HEK293 (cell line): ENCODE results near the gene SPACDR.
A peak's percentile ranks its signal among the peaks of the same experiment; 100 is the strongest.

Source experiments
- CTCF ChIA-PET: fragments of 350-600 bp; formaldehyde crosslinking; extraction: SDS; loops from one replicate; lab custom pipeline; 2021; ENCODE audit warnings: antibody characterized with exemption; lab: Yijun Ruan, JAX
- POLR2A ChIA-PET: fragments of 300-600 bp; formaldehyde crosslinking; extraction: SDS; loops from one replicate; lab custom pipeline; 2020; ENCODE audit warnings: antibody characterized with exemption, inconsistent platforms; lab: Yijun Ruan, JAX
- H3K27ac ChIP-seq: fragments of 200-500 bp; sonication (Bioruptor generic); 2 replicates; pipeline ENCODE4 v1.5.1; 2014; ENCODE audit warnings: low read depth, low read length, control low read depth, inconsistent platforms; ENCODE audit errors: extremely low read depth
- H3K36me3 ChIP-seq, 2 experiments: fragments of 200-500 bp in 1 of 2; sonication (Bioruptor generic) in 1 of 2; 1 replicate in 1 of 2; 2 replicates in 1 of 2; pipeline ENCODE4 v1.5.1; 2014 to 2017; ENCODE audit warnings: inconsistent platforms in 2 of 2, low read length in 2 of 2; ENCODE audit not compliant: control insufficient read depth in 2 of 2, insufficient read depth in 1 of 2
- H3K4me1 ChIP-seq: fragments of 200-500 bp; sonication (Bioruptor generic); 2 replicates; pipeline ENCODE4 v1.5.1; 2014; ENCODE audit warnings: mild to moderate bottlenecking, low read length, inconsistent platforms; ENCODE audit not compliant: control insufficient read depth, insufficient read depth
- H3K4me3 ChIP-seq: 2 replicates; pipeline ENCODE4 v1.5.1; 2011; ENCODE audit warnings: low read depth, mild to moderate bottlenecking, control low read depth, low read length, moderate library complexity
- H3K9me3 ChIP-seq: fragments of 200-500 bp; sonication (Bioruptor generic); 2 replicates; pipeline ENCODE4 v1.5.1; 2014; ENCODE audit warnings: low read depth, low read length, inconsistent platforms; ENCODE audit not compliant: control insufficient read depth, insufficient read depth
- AEBP2 ChIP-seq: fragments of 450-650 bp; formaldehyde crosslinking; IDR thresholded peaks from 2 replicates; pipeline ENCODE4 v1.5.1; 2016; ENCODE audit warnings: missing biosample characterization, missing genetic modification characterization, borderline replicate concordance
- BCL11A ChIP-seq: fragments of 450-650 bp; formaldehyde crosslinking; IDR thresholded peaks from 2 replicates; pipeline ENCODE4 v1.5.1; 2016; ENCODE audit warnings: low read depth, missing biosample characterization, missing genetic modification characterization
- EGR2 ChIP-seq: fragments of 450-650 bp; formaldehyde crosslinking; IDR thresholded peaks from 2 replicates; pipeline ENCODE4 v1.5.1; 2016; ENCODE audit warnings: low read depth, missing biosample characterization, missing genetic modification characterization
- GLIS1 ChIP-seq: fragments of 450-650 bp; formaldehyde crosslinking; IDR thresholded peaks from 2 replicates; pipeline ENCODE4 v1.5.1; 2016; ENCODE audit warnings: missing biosample characterization, missing genetic modification characterization
- SP2 ChIP-seq: fragments of 450-650 bp; formaldehyde crosslinking; IDR thresholded peaks from 2 replicates; pipeline ENCODE4 v1.5.1; 2016; ENCODE audit warnings: missing biosample characterization, missing genetic modification characterization
- SP7 ChIP-seq: fragments of 450-650 bp; formaldehyde crosslinking; IDR thresholded peaks from 2 replicates; pipeline ENCODE4 v1.5.1; 2016; ENCODE audit warnings: missing biosample characterization, missing genetic modification characterization
- ZEB2 ChIP-seq: fragments of 450-650 bp; formaldehyde crosslinking; IDR thresholded peaks from 2 replicates; pipeline ENCODE4 v1.5.1; 2016; ENCODE audit warnings: missing biosample characterization, missing genetic modification characterization
- ZNF121 ChIP-seq: fragments of 450-650 bp; formaldehyde crosslinking; IDR thresholded peaks from 2 replicates; pipeline ENCODE4 v1.5.1; 2016; ENCODE audit warnings: missing biosample characterization, missing genetic modification characterization
- ZNF23 ChIP-seq: fragments of 450-650 bp; formaldehyde crosslinking; IDR thresholded peaks from 2 replicates; pipeline ENCODE4 v1.5.1; 2016; ENCODE audit warnings: missing biosample characterization, missing genetic modification characterization, borderline replicate concordance
- ZNF335 ChIP-seq: fragments of 450-650 bp; formaldehyde crosslinking; conservative IDR thresholded peaks from 2 replicates; pipeline ENCODE4 v1.5.1; 2016; ENCODE audit warnings: missing biosample characterization, missing genetic modification characterization
- ZNF423 ChIP-seq: fragments of 450-650 bp; formaldehyde crosslinking; IDR thresholded peaks from 2 replicates; pipeline ENCODE4 v1.5.1; 2016; ENCODE audit warnings: missing biosample characterization, missing genetic modification characterization
- ZNF600 ChIP-seq: fragments of 450-650 bp; formaldehyde crosslinking; IDR thresholded peaks from 2 replicates; pipeline ENCODE4 v1.5.1; 2016; ENCODE audit warnings: missing biosample characterization, missing genetic modification characterization
- ZNF624 ChIP-seq: fragments of 450-650 bp; formaldehyde crosslinking; IDR thresholded peaks from 2 replicates; pipeline ENCODE4 v1.5.1; 2017; ENCODE audit warnings: missing biosample characterization, missing genetic modification characterization
- ZNF792 ChIP-seq: fragments of 450-650 bp; formaldehyde crosslinking; IDR thresholded peaks from 2 replicates; pipeline ENCODE4 v1.5.1; 2016; ENCODE audit warnings: missing biosample characterization, missing genetic modification characterization
- ZSCAN23 ChIP-seq: fragments of 450-650 bp; formaldehyde crosslinking; IDR thresholded peaks from 2 replicates; pipeline ENCODE4 v1.5.1; 2016; ENCODE audit warnings: missing biosample characterization, missing genetic modification characterization
- TF ChIP-seq, protein P1 (sequence below): IDR thresholded peaks from 2 replicates; pipeline ENCODE4 v1.6.1; 2011; ENCODE audit warnings: mild to moderate bottlenecking, low read depth, low read length, borderline replicate concordance
- TF ChIP-seq, protein P2 (sequence below): fragments of 450-650 bp; formaldehyde crosslinking; IDR thresholded peaks from 2 replicates; pipeline ENCODE4 v1.5.1; 2017; ENCODE audit warnings: missing biosample characterization, missing genetic modification characterization
- TF ChIP-seq, protein P3 (sequence below): fragments of 450-650 bp; formaldehyde crosslinking; conservative IDR thresholded peaks from 2 replicates; pipeline ENCODE4 v1.5.1; 2016; ENCODE audit warnings: low read depth, missing biosample characterization, missing genetic modification characterization
- TF ChIP-seq, protein P4 (sequence below): fragments of 450-650 bp; formaldehyde crosslinking; IDR thresholded peaks from 2 replicates; pipeline ENCODE4 v1.5.1; 2016; ENCODE audit warnings: missing biosample characterization, missing genetic modification characterization
- TF ChIP-seq, protein P5 (sequence below): fragments of 450-650 bp; formaldehyde crosslinking; IDR thresholded peaks from 2 replicates; pipeline ENCODE4 v1.5.1; 2016; ENCODE audit warnings: missing biosample characterization, missing genetic modification characterization

The SPACDR gene

DNA sequence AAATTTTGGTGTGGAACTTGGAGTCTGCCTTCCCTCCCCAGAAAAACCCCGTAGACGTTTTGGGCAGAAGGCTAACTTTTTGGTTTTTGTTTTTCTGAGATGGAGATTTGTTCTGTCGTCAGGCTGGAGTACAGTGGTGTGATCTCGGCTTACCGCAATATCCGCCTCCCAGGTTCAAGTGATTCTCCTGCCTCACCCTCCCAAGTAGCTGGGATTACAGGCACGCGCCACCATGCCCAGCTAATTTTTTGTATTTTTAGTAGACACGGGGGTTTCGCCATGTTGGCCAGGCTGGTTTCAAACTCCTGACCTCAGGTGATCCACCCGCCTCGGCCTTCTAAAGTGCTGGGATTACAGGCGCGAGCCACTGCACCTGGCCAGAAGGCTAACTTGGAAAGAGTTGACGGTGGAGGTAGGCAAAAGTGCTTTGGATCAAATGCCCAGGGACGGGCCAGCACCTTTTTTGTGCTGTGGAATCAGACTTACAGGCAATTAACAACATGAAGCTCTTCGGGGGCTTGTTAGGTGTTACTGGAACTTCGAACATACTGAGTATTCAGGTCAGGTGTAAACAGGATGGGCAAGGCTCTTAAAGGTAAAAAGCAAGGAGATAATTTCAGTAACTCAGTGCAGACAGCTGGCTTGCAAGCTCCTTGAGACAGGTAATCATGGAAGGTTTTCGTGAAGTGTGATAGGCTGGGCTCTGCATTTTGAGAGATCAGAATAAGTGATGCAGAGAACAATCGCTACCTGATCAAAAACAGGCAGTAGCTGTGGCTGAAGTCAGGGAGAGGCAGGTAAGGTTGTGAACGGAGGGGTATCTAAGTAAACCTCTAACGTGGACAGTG is 29.5 kb downstream of the SPACDR start (continued):
- TF ChIP-seq, protein P1, sequence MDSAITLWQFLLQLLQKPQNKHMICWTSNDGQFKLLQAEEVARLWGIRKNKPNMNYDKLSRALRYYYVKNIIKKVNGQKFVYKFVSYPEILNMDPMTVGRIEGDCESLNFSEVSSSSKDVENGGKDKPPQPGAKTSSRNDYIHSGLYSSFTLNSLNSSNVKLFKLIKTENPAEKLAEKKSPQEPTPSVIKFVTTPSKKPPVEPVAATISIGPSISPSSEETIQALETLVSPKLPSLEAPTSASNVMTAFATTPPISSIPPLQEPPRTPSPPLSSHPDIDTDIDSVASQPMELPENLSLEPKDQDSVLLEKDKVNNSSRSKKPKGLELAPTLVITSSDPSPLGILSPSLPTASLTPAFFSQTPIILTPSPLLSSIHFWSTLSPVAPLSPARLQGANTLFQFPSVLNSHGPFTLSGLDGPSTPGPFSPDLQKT: no peak
- TF ChIP-seq, protein P2, sequence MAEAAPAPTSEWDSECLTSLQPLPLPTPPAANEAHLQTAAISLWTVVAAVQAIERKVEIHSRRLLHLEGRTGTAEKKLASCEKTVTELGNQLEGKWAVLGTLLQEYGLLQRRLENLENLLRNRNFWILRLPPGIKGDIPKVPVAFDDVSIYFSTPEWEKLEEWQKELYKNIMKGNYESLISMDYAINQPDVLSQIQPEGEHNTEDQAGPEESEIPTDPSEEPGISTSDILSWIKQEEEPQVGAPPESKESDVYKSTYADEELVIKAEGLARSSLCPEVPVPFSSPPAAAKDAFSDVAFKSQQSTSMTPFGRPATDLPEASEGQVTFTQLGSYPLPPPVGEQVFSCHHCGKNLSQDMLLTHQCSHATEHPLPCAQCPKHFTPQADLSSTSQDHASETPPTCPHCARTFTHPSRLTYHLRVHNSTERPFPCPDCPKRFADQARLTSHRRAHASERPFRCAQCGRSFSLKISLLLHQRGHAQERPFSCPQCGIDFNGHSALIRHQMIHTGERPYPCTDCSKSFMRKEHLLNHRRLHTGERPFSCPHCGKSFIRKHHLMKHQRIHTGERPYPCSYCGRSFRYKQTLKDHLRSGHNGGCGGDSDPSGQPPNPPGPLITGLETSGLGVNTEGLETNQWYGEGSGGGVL (tag by site-specific recombination): no peak
- no peak for TF ChIP-seq SP7 (tag by site-specific recombination)
- TF ChIP-seq ZNF600 (tag by site-specific recombination): 0 out of 2 replicates have a peak, but pooled peaks have one; percentile 69

DNA sequence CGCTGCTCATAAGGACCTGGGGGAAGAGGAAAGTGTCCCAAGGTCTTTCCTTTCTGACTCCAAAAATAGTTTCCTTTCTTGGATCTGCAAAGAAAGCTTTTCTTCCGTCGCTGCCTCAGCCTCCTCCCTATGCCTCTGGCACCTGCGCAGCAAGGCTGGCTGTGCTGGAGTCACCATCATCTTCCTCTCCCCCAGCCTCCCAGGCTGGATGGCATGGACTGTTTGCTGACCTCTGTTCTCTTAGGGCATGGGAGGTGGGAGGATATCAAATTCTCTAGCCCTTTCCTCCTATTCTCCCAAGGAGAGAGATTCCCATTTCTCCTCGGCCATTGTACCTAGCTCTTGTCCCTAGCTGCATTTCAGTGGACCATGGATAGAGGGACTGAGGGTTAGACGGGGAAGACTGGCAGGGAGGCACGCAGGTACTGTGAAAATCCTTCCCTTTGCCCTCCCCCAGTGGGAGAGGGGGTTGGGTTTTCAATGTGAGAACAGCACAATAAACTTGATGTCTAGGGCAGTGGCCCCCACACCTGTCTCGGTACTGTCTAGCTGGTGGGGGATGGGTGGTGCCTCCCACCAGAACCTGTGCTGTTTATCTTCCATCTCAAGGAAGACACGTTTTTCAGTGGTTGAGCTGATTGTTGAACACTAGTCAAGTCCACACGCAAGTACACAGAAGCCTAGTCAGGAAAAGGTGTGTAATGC is 30.3 kb downstream of the SPACDR start:
- CTCF ChIA-PET: interaction anchor here (0.7 to 1.9 kb wide), 3 partner anchors 16 to 646 kb away, joined by 3 to 8 read pairs (median 3); no protein-coding TSS in a partner anchor
- H3K27ac ChIP-seq: peak overlapping the region; percentile 36; the same call in 1 of the 2 replicates
- H3K4me1 ChIP-seq: peaks cover 4% of the 10 kb centered on the region
- H3K36me3 ChIP-seq: peaks cover 4 to 48% of the 10 kb centered on the region in 2 experiments; a peak in 2 of 3 replicates
- no peak overlapping the region for H3K4me3 ChIP-seq
- POLR2A ChIA-PET: interaction anchor here (0.6 to 1.2 kb wide), 2 partner anchors 152 to 227 kb away, joined by 3 read pairs; partner anchors contain the start of genes FBXO24 and LRCH4
- no peaks in the 10 kb centered on the region for H3K9me3 ChIP-seq
- TF ChIP-seq ZEB2 (tag by site-specific recombination) (peak; percentile 33; the same call in 1 of the 2 replicates), ZNF624 (tag by site-specific recombination) (no peak), SP2 (tag by site-specific recombination) (no peak), AEBP2 (tag by site-specific recombination) (no peak), BCL11A (tag by site-specific recombination) (no peak), ZNF792 (tag by site-specific recombination) (no peak), ZNF121 (tag by site-specific recombination) (no peak), ZNF23 (no peak), EGR2 (tag by site-specific recombination) (no peak), ZNF423 (tag by site-specific recombination) (no peak), ZSCAN23 (tag by site-specific recombination) (no peak), GLIS1 (no peak), ZNF335 (tag by site-specific recombination) (no peak)
- TF ChIP-seq, protein P3, sequence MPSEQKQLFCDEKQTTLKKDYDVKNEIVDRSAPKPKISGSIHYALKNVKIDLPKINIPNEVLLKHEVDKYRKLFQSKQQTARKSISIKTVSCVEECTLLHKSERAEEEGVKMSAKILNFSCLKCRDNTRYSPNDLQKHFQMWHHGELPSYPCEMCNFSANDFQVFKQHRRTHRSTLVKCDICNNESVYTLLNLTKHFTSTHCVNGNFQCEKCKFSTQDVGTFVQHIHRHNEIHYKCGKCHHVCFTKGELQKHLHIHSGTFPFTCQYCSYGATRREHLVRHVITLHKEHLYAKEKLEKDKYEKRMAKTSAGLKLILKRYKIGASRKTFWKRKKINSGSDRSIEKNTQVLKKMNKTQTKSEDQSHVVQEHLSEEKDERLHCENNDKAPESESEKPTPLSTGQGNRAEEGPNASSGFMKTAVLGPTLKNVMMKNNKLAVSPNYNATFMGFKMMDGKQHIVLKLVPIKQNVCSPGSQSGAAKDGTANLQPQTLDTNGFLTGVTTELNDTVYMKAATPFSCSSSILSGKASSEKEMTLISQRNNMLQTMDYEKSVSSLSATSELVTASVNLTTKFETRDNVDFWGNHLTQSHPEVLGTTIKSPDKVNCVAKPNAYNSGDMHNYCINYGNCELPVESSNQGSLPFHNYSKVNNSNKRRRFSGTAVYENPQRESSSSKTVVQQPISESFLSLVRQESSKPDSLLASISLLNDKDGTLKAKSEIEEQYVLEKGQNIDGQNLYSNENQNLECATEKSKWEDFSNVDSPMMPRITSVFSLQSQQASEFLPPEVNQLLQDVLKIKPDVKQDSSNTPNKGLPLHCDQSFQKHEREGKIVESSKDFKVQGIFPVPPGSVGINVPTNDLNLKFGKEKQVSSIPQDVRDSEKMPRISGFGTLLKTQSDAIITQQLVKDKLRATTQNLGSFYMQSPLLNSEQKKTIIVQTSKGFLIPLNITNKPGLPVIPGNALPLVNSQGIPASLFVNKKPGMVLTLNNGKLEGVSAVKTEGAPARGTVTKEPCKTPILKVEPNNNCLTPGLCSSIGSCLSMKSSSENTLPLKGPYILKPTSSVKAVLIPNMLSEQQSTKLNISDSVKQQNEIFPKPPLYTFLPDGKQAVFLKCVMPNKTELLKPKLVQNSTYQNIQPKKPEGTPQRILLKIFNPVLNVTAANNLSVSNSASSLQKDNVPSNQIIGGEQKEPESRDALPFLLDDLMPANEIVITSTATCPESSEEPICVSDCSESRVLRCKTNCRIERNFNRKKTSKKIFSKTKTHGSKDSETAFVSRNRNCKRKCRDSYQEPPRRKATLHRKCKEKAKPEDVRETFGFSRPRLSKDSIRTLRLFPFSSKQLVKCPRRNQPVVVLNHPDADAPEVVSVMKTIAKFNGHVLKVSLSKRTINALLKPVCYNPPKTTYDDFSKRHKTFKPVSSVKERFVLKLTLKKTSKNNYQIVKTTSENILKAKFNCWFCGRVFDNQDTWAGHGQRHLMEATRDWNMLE (tag by site-specific recombination): no peak
- TF ChIP-seq, protein P4, sequence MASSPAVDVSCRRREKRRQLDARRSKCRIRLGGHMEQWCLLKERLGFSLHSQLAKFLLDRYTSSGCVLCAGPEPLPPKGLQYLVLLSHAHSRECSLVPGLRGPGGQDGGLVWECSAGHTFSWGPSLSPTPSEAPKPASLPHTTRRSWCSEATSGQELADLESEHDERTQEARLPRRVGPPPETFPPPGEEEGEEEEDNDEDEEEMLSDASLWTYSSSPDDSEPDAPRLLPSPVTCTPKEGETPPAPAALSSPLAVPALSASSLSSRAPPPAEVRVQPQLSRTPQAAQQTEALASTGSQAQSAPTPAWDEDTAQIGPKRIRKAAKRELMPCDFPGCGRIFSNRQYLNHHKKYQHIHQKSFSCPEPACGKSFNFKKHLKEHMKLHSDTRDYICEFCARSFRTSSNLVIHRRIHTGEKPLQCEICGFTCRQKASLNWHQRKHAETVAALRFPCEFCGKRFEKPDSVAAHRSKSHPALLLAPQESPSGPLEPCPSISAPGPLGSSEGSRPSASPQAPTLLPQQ: no peak
- TF ChIP-seq, protein P5, sequence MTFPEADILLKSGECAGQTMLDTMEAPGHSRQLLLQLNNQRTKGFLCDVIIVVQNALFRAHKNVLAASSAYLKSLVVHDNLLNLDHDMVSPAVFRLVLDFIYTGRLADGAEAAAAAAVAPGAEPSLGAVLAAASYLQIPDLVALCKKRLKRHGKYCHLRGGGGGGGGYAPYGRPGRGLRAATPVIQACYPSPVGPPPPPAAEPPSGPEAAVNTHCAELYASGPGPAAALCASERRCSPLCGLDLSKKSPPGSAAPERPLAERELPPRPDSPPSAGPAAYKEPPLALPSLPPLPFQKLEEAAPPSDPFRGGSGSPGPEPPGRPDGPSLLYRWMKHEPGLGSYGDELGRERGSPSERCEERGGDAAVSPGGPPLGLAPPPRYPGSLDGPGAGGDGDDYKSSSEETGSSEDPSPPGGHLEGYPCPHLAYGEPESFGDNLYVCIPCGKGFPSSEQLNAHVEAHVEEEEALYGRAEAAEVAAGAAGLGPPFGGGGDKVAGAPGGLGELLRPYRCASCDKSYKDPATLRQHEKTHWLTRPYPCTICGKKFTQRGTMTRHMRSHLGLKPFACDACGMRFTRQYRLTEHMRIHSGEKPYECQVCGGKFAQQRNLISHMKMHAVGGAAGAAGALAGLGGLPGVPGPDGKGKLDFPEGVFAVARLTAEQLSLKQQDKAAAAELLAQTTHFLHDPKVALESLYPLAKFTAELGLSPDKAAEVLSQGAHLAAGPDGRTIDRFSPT (tag by site-specific recombination): no peak
